ENCODE results near the gene IL4I1.

Gene IL4I1

DNA sequence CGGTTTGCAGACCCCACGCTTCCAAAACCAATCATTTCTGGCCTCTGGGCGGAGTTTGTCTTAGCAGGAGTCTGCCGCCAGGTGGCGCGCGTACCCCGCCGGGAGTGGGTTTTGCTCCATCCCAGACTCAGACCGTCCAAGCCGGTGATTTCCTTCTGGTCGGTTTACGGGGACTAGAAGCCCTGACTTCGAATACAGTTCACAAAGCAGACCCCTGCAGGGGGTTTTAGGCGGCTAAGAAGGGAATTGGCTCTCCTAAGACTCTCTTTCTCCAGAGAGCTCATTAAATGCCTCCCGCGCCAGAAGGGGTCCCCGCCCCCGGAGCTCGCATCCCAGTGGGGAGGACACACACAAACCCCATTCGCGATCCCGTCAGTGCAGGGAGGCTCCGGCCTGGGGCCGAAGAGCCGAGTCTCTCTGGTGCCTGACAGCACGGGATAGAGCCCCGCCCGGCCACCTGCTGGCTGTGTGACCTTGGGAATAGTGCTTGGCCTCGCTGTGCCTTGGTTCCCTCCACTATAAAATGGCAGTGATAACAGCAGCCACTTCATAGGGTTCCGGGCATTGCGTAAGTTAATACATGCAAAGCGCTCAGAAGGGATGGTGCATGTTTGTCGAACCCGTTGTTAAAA, 41.2 kb upstream of the IL4I1 start:
- no peak overlapping the region for H3K4me3 ChIP-seq (ENCODE audit: low read depth, low read length)
- TF ChIP-seq, protein P1, sequence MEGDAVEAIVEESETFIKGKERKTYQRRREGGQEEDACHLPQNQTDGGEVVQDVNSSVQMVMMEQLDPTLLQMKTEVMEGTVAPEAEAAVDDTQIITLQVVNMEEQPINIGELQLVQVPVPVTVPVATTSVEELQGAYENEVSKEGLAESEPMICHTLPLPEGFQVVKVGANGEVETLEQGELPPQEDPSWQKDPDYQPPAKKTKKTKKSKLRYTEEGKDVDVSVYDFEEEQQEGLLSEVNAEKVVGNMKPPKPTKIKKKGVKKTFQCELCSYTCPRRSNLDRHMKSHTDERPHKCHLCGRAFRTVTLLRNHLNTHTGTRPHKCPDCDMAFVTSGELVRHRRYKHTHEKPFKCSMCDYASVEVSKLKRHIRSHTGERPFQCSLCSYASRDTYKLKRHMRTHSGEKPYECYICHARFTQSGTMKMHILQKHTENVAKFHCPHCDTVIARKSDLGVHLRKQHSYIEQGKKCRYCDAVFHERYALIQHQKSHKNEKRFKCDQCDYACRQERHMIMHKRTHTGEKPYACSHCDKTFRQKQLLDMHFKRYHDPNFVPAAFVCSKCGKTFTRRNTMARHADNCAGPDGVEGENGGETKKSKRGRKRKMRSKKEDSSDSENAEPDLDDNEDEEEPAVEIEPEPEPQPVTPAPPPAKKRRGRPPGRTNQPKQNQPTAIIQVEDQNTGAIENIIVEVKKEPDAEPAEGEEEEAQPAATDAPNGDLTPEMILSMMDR (IDR thresholded peaks at IDR 0.05; ENCODE audit: low read depth, low read length): peak; percentile 94
- TF ChIP-seq, protein P2, sequence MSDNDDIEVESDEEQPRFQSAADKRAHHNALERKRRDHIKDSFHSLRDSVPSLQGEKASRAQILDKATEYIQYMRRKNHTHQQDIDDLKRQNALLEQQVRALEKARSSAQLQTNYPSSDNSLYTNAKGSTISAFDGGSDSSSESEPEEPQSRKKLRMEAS (IDR thresholded peaks at IDR 0.05; ENCODE audit: low read depth, low read length): no peak

DNA sequence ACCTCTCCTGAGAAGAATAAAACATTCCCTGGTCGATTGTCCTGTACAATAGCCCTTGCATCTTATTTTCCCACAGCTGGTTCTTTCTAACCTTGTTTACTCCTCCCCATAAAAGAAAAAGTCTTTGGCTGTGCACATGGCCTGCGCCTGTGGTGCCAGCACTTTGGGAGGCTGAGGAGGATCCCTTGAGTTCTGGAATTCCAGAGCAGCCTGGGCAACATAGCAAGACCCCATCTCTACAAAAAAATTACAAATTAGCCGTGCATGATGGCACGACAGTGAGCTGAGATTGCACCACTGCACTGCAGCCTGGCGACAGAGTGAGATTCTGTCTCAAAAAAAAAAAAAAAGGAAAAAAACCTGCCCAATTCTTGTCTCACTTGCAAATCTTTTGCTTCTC, 39.9 kb upstream of the IL4I1 start:
- DNase-seq (ENCODE audit: low read depth): no peak
- TF ChIP-seq MYC (IDR thresholded peaks at IDR 0.05; ENCODE audit: low read depth, low read length) (no peak), POLR2A (IDR thresholded peaks at IDR 0.05; ENCODE audit: extremely low read depth, insufficient read length) (no peak)
- TF ChIP-seq, protein P2 (IDR thresholded peaks at IDR 0.05; ENCODE audit: low read depth, low read length): no peak
- TF ChIP-seq, protein P1 (IDR thresholded peaks at IDR 0.05; ENCODE audit: low read depth, low read length): no peak

More for the DNA sequence above, 41.2 kb upstream of the IL4I1 start:
- peak; percentile 78 for DNase-seq (ENCODE audit: low read depth)

DNA sequence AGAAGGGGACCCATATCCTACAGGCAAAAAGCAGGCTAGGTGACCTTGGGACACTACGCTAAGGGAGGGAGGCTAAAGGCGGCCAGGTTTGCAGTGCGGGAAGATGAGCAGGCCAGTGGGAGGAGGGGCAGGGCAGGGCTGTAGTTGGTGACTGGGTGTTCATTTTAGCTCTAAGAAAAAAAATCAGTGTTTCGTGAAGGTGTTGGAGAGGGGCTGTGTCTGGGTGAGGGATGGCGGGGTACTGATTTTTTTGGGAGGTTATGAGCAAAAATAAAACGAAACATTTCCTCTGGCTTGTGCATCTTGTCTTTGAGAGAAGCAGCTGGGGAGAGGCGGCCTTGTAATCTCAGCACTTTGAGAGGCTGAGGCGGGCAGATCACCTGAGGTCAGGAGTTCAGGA, 37.0 kb upstream of the IL4I1 start:
- no peak overlapping the region for H3K4me3 ChIP-seq (ENCODE audit: low read depth, low read length)
- DNase-seq (ENCODE audit: low read depth): no peak
- TF ChIP-seq, protein P2 (IDR thresholded peaks at IDR 0.05; ENCODE audit: low read depth, low read length): no peak
- no peak for TF ChIP-seq POLR2A (IDR thresholded peaks at IDR 0.05; ENCODE audit: extremely low read depth, insufficient read length)
- TF ChIP-seq, protein P1 (IDR thresholded peaks at IDR 0.05; ENCODE audit: low read depth, low read length): no peak

More for the DNA sequence above, 39.9 kb upstream of the IL4I1 start:
- H3K4me3 ChIP-seq (ENCODE audit: low read depth, low read length): no peak overlapping the region

DNA sequence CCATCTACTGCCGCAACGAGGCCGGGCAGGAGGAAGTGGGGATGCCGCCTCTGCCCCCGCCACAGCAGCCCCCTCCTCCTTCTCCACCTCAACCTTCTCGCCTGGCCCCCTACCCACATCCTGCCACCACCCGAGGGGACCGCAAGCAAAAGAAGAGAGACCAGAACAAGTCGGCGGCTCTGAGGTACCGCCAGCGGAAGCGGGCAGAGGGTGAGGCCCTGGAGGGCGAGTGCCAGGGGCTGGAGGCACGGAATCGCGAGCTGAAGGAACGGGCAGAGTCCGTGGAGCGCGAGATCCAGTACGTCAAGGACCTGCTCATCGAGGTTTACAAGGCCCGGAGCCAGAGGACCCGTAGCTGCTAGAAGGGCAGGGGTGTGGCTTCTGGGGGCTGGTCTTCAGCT, 36.0 kb upstream of the IL4I1 start:
- no peak overlapping the region for H3K4me3 ChIP-seq (ENCODE audit: low read depth, low read length)
- TF ChIP-seq, protein P2 (IDR thresholded peaks at IDR 0.05; ENCODE audit: low read depth, low read length): no peak
- TF ChIP-seq, protein P1 (IDR thresholded peaks at IDR 0.05; ENCODE audit: low read depth, low read length): no peak
- TF ChIP-seq MYC (IDR thresholded peaks at IDR 0.05; ENCODE audit: low read depth, low read length): no peak
- no peak for TF ChIP-seq POLR2A (IDR thresholded peaks at IDR 0.05; ENCODE audit: extremely low read depth, insufficient read length)
- DNase-seq (ENCODE audit: low read depth): no peak

DNA sequence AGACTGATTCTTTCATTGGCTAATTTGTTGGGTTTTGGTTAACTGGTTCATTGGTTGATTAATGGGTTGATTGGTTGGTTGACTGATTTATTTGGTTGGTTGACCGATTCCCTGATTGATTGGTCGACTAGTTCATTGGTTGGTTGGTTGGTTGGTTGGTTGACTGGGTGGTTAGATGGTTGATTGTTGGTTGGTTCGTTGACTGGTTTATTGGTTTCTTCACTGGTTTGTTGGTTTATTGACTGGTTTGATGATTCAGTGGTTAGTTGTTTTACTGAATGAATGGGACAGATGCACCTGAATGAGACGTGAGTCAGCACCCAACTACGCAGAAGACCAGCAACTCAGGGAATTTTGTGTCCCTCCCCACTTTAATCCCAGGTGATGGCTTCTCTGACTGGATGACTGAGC, 35.4 kb upstream of the IL4I1 start:
- TF ChIP-seq, protein P1 (IDR thresholded peaks at IDR 0.05; ENCODE audit: low read depth, low read length): no peak
- TF ChIP-seq POLR2A (IDR thresholded peaks at IDR 0.05; ENCODE audit: extremely low read depth, insufficient read length) (no peak), MYC (IDR thresholded peaks at IDR 0.05; ENCODE audit: low read depth, low read length) (no peak)
- TF ChIP-seq, protein P2 (IDR thresholded peaks at IDR 0.05; ENCODE audit: low read depth, low read length): no peak
- no peak overlapping the region for H3K4me3 ChIP-seq (ENCODE audit: low read depth, low read length)
- DNase-seq (ENCODE audit: low read depth): no peak

Data from NB4 (cell line).